Panc1 (cell line): ENCODE data around the gene GPR15LG.

ENCODE experiments used
- CTCF ChIP-seq: fragments of 450-650 bp; IDR thresholded peaks from 2 replicates; pipeline ENCODE4 v1.5.1; 2017; ENCODE audit warnings: mild to moderate bottlenecking
- POLR2AphosphoS5 ChIP-seq: IDR thresholded peaks from 2 replicates; pipeline ENCODE4 v1.6.1; 2012; ENCODE audit warnings: mild to moderate bottlenecking, low read depth, low read length, moderate library complexity
- REST ChIP-seq, 2 experiments: IDR thresholded peaks; 2 replicates each; pipeline ENCODE4 v1.6.1; 2011 to 2012; ENCODE audit warnings: low read depth in 2 of 2, control low read depth in 1 of 2, low read length in 1 of 2, mild to moderate bottlenecking in 1 of 2, moderate library complexity in 1 of 2; ENCODE audit not compliant: insufficient read depth in 1 of 2
- SIN3A ChIP-seq: IDR thresholded peaks from 2 replicates; pipeline ENCODE4 v1.6.1; 2012; ENCODE audit warnings: low read depth, mild to moderate bottlenecking, low read length, moderate library complexity, borderline replicate concordance; ENCODE audit not compliant: insufficient read depth
- TCF7L2 ChIP-seq: IDR thresholded peaks from 2 replicates; pipeline ENCODE4 v1.6.1; 2011; ENCODE audit warnings: mild to moderate bottlenecking, low read depth, low read length, inconsistent platforms

GRCh38 chr10:84184517-84184916 is 10.9 kb downstream of the GPR15LG start:
- TF ChIP-seq CTCF (no peak), TCF7L2 (no peak), POLR2AphosphoS5 (no peak), SIN3A (no peak), REST (IDR thresholded peaks at IDR 0.05; ENCODE audit: insufficient read depth in 1 of 2, low read depth in 2 of 2, low read length in 1 of 2) (no peak)
